Measurements from ENCODE around the gene ZNF775.

ZNF775 gene

DNA sequence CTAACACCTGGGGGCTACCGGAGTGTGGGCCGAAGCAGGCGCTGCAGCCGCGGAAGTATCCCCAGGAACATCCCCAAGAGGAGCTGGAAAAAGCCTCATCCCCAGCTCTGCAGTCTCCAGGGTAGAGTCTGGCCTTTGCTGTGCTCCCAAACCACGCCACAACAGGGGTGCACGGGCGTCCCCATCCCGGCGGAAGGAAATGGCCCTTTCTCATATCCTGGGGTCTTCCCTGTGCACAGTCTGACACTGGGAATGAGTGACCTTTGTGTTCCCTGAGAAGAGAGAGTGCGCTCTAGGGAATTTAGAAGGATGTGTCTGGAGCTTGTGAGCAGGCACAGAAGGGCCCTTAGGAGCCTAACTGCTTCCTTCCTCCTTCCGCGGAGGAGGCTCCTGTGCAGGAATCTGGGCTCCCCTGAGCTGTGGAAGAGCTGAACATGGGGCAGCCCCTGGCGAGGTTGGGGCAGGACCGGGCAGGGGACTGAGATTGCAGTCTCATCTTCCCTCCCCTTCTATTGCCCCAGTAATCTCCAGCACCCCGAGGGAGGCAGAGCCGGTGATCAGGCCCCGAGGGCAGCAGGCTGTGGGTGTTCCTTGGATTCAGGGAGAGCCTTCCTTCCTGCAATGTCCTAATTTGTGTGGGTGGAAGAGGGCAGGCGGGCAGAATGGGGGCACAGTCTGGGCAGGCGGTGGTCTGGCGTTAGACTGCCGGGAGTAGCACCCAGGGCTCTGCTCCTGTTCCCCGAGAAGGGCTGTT is 9.2 kb upstream of the ZNF775 start:
- no peak for DNase-seq

DNA sequence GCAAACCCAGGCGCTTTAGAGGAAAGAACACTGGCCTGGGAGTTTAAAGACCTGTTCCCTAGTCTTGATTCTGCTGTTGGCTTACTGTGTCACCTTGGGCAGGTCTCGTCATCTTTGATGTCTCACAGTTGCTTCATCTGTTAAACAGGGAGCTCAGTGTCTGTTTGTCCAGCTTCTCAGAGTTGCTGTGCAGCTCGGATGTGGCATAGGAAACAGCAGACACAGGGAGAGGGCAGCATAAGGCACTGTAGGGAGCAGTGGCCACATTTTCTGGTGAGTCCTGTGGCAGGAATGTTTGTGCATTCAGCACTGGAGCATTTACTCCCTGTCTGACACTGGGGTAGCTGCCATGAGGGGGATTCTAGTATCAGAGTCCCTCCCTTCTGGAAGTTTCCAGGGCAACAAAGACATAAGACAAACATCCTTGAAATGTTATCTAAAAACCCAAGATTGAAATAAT is 8.5 kb upstream of the ZNF775 start:
- DNase-seq = no peak

DNA sequence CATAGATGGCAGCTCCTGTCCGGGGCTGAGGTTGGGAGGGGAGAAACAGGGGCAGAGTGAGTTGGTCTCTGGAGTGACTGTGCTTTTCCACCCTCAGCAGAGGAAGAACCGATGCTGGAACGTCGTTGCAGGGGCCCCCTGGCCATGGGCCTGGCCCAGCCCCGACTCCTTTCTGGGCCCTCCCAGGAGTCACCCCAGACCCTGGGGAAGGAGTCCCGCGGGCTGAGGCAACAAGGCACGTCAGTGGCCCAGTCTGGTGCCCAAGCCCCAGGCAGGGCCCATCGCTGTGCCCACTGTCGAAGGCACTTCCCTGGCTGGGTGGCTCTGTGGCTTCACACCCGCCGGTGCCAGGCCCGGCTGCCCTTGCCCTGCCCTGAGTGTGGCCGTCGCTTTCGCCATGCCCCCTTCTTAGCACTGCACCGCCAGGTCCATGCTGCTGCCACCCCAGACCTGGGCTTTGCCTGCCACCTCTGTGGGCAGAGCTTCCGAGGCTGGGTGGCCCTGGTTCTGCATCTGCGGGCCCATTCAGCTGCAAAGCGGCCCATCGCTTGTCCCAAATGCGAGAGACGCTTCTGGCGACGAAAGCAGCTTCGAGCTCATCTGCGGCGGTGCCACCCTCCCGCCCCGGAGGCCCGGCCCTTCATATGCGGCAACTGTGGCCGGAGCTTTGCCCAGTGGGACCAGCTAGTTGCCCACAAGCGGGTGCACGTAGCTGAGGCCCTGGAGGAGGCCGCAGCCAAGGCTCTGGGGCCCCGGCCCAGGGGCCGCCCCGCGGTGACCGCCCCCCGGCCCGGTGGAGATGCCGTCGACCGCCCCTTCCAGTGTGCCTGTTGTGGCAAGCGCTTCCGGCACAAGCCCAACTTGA is 7.8 kb upstream of the ZNF775 start:
- DNase-seq = no peak

DNA sequence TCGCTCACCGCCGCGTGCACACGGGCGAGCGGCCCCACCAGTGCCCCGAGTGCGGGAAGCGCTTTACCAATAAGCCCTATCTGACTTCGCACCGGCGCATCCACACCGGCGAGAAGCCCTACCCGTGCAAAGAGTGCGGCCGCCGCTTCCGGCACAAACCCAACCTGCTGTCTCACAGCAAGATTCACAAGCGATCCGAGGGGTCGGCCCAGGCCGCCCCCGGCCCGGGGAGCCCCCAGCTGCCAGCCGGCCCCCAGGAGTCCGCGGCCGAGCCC is 7.2 kb upstream of the ZNF775 start:
- no peak for DNase-seq

DNA sequence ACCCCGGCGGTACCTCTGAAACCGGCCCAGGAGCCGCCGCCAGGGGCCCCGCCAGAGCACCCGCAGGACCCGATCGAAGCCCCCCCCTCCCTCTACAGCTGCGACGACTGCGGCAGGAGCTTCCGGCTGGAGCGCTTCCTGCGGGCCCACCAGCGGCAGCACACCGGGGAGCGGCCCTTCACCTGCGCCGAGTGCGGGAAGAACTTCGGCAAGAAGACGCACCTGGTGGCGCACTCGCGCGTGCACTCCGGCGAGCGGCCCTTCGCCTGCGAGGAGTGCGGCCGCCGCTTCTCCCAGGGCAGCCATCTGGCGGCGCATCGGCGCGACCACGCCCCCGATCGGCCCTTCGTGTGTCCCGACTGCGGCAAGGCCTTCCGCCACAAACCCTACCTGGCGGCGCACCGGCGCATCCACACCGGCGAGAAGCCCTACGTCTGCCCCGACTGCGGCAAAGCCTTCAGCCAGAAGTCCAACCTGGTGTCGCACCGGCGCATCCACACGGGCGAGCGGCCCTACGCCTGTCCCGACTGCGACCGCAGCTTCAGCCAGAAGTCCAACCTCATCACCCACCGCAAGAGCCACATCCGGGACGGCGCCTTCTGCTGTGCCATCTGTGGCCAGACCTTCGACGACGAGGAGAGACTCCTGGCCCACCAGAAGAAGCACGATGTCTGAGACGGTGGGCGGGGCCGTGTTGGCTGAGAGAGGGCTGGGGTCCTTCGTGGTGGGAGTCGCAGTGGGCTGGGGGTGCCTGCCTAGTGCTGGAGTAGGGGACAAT is 6.7 kb upstream of the ZNF775 start:
- DNase-seq = no peak

DNA sequence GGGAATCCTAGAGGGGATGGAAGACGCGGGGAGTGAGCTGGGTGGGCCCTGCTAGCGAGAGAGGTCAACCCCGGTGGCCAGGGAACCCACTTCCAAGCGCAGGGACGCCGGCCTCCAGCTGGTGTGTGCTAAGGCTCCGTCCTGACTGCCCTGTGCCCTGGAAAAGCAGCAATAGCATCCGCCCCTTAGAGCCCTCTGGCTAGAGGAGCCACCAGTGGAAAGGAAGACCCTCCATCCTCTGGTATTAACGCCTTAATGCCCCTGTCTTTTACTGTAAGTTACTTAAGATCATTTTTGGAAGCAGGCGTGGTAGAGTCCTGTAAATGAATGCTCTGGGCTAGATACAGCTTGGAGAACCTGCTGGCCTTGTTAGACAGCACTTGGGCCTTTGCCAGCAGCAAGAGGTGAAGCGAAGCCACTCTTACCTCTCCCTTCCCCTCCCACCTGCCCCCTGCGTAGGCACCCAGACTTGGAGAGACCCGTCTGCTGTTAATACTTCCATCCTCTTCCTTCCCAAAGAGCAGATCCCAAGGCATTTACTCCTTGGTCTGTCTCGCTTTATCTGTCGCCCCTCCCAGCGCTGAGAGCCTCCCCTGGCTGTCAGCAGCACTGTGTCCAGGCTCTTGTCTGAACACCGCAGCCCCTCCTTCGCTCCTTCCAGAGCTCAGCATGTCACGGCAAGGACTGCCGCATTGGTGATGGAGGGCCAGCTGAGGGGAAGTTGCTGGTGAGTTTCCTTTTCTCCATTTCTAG is 5.9 kb upstream of the ZNF775 start:
- DNase-seq = no peak

DNA sequence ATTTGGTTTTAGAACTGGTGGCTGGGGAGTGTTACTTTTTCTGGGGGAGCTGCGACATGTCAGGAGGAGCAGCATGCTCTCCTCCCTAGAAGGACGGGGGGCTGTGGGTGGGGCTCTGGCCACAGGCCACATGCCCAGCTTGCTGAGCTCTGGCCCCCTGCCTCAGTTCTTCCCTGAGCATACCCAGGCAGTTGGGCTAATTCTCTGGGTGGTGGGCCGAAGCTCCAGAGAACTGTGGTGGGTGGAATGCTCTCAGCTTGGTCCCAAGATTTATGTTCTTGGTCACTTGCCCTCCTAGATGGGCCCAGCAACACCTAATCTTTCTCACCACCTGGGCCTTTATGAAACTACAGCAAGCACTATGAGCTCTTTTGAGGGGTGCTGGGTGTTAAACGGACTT is 5.1 kb upstream of the ZNF775 start:
- DNase-seq = no peak

DNA sequence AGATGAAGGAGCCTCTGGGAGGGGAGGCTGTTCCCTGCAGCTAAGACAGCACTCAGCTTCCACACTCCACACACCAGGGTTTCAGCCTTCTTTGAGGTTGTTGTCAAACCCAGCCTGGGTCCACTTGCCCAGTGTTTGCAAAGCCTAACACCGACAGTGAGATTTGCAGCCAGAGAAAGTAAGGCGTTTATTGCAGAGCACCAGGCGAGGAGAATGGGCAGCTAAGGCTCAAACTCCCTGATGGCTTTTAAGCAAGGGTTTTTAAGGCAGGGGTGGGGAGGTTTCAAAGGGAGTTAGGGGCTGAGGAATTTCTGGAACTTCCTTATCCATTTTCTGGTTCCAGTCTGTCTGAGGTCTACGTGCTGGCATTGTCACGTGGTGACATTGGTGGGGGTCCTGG is 4.7 kb upstream of the ZNF775 start:
- no peak for DNase-seq

DNA sequence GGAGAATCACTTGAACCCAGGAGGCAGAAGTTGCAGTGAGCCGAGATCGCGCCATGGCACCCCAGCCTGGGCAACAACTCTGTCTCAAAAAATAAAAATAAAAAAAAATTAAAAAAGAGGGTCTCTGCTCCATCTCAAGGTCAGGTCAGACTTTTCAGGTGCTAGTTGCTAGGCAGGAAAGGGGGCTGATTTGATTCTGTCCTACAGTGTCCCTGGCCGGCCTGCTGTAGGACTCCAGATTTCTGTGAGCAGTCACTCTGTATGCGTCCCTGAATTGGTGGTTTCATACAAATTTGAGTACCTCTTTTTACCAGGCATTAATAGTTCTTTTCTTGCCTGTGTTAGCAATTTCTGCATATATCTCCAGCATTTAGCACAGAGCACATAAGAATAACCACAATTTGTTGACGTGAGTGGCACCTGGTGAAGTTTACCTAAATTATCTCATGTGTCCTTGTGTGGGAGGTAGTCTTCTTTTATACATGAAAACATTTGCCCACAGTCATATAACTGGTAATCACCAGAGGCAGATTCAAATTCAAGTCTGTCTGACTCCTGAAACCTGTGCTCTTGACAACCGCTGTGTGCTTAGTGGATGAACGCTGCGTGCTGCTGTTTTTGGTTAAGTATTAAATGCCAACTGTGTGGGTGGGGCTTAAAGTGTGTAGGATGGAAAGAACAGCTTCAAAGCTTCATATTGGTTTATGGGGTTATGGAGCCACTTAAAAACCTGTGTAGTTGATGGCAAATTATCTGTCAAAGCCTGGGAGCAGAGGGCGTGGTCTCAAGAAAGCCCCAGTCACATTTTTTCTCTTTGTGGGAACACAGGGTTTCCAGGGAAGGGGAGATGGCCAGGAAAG is 3.2 kb upstream of the ZNF775 start:
- DNase-seq = no peak

DNA sequence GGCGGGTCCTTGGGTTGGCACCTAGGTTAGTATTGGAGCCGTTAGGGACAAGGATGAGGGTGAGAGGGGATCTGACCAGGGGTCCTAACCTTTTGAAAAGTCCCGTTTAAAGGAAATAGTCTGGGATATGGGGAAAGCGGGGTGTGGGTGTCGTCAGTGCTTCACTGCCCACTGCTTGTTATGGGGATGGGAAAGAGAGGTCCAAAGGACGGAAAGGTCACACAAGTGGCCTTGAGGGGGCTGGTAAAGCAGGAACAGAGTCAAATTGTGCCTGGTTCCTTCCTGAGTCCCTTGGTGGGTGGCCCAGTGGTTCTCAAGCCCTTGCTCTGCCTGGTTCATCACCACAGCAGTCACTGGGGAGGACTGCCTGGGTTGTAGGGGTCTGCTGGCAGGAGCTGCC is 2.6 kb upstream of the ZNF775 start:
- DNase-seq = no peak

DNA sequence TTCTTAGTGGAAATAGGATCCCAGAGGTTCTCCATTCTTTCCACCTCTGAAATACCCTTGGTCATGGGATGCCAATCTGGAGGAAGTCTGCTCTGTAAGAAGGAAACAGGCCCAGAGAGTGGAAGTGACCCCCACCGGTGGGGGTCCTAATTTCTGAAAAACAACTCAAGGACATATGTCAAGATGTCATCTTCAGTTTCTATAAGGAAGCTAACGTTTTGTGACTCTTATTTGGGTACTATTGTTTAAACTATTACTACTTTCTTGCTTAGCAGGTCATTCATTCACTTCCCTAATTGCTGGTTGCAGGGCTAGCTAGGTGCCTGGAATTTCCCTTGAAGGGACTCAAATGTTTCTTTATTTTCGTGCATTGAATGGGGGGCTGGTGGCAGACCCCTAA is 1.9 kb upstream of the ZNF775 start:
- DNase-seq = no peak

DNA sequence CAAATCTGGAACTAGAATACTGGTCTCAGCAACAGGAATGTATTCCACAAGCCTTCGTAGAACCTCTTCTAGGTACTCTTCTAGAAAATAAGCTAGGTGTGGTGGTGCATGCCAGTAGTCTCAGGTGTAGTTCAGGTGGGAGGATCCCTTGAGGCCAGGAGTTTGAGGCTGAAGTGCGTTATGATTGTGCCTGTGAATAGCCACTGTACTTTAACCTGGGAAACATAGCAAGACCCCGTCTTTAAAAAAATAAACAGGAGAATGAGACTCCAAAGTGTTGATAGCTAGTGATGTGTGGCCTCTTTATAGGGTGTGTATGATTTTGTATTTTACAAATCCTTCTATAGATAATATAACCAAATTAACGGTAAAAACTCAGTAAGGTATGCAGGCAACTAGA is 1.5 kb upstream of the ZNF775 start:
- no peak for DNase-seq

DNA sequence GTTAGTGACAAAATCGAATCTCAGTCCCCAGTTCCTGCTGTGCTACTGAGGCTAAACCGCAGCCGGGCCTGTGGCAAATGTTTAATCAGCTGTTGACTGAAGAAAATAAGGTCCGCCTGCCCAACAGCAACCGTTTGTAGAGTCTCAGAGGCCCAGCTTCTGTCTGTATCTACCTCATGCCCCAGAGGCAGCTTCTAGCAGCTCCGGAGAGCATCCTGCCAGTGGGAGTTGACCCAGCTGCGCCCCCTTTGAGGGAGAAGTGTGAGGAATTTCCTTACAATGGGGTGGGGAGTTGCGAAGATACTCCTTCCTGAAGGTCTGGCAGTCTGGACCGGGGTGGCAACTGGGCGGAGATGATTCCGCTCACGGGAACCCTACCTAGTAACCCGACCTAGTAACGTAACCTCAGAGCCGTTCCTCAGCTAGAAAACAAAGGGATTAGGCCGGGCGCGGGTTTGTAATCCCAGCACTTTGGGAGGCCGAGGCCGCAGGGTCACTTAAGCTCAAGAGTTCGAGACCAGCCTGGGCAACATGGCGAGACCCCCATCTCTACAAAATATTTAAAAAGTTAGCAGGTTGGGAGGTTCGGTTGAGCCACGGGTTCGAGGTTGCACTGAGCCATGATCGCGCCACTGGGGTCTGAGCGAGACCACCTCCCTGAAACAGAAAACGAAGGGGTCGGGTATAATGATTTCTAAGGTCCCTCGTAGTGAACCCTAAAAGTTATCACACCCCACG is 846 bp upstream of the ZNF775 start:
- peak; percentile 67 for DNase-seq

DNA sequence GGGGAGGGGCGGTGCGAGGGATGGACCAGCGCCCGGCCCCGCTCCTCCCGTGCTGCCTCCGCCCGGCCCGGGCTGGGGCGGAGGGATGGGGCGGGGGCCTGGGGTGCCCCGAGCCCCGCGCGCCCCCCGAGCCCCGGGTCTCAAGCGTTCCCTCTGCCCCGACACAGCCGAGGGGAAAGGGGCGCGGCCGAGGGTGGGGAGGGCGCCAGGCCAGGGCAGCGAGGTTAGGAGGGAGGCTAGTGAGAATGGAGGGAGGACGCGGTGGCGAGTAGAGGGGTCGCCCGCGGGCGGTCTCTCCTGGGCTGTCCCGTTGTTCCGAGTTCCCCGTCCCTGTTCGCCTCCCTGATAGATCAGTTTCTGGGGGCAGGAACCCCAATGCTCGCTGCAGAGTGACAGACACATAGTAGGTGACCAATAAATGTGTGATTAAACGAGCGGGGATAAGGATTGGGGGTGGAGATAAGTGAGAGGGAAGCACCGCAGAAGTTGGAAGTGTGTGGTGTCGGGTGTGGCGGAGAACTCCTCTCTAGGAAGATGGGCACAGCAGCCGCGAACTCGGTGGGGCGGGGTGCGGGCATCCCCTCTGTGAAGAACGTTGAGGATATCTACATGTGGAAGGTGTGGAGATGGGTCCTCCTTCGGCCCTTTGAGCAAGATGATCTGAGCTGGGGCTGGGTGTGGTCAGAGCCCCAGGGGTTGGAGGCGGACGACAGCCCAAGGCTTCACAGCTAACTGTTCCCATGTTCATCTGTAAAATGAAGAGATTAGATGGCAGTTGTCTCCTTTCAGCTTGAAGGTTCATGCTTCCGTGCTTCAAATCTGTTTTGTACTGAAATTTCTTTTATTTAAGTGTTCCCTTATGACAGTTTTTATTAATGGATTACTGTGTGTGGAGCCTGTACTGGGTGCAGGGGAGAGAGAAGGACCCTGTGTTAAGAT is 580 bp downstream of the ZNF775 start:
- DNase-seq = no peak

DNA sequence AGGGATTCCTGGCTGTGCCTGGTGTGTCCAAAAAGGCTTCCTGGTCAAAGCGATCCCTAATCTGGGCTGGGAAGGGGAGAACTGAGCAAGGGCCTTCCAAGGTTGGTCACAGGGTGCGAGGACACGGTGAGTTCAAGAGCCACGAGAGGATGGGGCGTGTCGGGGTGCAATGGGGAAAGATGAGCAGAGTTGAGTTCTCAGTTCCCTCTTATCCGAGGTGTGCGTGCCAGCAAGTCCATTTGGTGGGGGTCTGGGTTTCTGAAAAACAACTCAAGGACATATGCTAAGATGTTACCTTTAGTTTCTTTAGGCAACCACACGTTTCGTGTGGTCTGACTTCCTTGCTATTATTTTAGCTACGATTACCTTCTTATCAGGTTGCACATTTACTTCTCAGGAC is 1.3 kb downstream of the ZNF775 start:
- DNase-seq = no peak

DNA sequence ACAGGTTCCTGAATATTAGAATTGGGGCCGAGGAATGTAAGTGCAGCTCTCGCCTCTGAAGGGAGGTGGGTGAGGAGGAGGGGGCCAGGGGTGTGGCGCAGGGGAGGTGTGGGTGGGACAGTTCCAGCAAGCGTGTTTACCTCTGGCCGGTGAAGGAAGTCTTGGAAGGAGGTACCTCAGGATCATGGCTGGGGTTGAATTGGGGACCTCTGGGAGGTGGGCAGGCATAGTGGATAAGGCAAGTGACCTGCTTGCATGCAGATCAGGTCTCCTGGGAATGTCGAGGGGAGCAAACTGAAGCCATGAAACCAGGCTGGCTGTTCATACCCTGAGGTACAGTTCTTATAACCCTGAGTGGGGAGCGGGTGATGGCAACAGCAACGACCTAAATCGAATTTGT is 2.0 kb downstream of the ZNF775 start:
- no peak for DNase-seq

DNA sequence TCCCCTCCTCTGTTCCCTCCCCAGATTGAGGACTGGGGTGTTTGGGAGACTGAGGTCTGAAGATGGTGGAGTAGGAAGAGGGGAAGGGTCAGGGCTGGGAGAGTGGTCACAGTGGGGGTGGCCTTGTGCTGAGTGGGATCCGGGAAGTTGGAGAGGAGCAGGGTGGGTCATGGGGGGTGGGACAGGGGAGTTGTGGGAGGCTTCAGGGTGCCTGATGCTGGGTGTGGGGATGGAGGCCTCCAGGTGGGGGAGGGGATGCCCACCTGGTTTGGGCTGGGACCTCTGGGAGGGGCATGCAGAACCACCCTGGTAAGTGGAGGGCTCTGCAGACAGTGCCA is 2.6 kb downstream of the ZNF775 start:
- DNase-seq = no peak

DNA sequence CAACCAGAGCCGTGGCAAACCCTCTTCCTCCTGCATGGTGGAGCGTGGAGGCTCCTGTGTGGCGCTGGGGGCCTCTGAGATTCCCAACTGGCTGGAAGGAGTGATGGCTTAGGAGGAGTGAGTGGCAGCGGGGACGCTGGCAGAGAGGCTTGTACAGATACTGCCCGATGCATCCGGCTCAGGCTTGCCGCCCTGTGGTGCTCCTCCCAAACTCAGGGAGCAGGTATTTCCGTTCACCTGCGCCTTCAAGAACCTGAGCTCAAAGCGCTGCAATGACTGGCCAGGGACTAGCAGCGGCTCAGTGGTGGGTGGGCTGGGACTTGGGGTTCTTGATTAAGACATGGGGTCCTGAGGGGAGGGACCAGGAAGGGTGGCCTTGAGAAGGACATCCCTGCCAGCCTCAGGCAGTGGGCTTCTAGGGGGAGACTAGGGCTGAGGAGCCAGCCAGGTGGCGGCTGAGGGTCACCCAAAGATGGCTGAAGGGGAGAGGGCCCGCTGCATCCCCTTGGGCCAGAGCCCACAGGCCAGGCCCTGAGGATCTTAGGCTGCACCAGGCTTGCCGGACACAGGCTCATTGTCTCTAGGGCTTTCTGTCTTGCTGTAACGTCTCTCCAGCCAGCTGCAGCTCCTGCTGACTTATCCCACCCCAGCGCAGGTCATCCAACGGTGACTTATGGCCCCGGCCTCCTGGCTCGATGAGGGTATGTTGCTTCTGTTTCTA is 3.2 kb downstream of the ZNF775 start:
- no peak for DNase-seq

DNA sequence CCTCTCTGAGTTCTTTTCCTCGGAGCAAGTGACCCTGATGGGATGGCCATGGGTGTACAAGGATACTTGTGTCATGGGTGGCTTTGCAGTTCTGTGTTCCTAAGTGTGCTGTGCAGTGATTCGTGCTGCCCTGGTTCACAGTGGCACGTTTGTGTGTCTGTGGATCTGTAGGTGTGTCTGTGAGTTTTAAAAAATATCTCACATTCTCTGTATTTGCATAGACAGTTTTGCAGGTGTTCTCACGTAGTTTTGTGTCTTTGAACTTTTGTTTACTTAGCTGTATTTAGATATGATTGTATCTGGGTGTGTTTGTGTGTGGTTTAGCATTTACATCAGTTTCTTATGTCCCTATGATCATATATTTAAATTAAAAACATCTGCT is 3.7 kb downstream of the ZNF775 start:
- DNase-seq = no peak
